ENCODE results near the gene ZGRF1.

DNA sequence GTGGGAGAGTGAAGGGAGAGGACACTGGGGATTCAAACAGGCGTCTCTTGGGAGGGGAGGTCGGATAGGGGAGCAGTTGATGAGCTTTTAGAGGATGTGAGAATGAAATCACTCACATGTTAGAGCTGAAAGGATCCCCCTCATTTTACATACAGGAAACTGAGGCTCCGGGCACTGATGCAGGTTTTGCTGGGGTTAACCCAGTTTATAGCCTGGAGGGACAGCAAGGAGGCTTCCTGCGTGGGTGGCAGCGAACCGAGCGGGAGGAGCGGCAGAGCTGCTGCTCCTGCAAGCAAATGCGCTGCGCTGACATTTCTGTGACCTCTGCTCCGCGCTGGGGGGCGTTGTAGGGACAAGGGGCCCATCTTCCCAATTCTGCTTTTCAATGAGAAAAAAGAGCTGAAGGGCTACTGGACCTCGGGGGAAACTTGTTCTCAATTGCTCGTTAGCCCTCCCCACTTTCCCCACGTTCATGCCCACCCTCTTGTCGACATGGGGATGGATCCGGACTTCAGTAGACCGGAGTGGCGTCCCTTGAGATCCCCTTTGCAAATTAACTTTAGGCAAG lies 119.6 kb downstream of the ZGRF1 start:
- TF ChIP-seq, protein P1, sequence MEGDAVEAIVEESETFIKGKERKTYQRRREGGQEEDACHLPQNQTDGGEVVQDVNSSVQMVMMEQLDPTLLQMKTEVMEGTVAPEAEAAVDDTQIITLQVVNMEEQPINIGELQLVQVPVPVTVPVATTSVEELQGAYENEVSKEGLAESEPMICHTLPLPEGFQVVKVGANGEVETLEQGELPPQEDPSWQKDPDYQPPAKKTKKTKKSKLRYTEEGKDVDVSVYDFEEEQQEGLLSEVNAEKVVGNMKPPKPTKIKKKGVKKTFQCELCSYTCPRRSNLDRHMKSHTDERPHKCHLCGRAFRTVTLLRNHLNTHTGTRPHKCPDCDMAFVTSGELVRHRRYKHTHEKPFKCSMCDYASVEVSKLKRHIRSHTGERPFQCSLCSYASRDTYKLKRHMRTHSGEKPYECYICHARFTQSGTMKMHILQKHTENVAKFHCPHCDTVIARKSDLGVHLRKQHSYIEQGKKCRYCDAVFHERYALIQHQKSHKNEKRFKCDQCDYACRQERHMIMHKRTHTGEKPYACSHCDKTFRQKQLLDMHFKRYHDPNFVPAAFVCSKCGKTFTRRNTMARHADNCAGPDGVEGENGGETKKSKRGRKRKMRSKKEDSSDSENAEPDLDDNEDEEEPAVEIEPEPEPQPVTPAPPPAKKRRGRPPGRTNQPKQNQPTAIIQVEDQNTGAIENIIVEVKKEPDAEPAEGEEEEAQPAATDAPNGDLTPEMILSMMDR (IDR thresholded peaks at IDR 0.05), result no peak
- TF ChIP-seq EZH2 (IDR thresholded peaks at IDR 0.05; ENCODE audit: borderline replicate concordance, insufficient read depth, low read depth, low read length, poor library complexity, severe bottlenecking), result peak; percentile 34

All from B cell (primary cell).